Measurements from ENCODE around the gene GLYATL1. TPM values are rescaled to one million over a fixed set of nuclear protein-coding genes. Genes with fewer than 3 reads are reported as not detected.

GLYATL1 gene
- total RNA-seq, 4 donors from 2014 or later: 3.9 TPM; not detected in 3

- peaks cover 1% of the 10 kb centered on the region for H3K27me3 ChIP-seq
- TF ChIP-seq EP300 (IDR thresholded peaks at IDR 0.05): no peak
- no peak for TF ChIP-seq POLR2A (IDR thresholded peaks at IDR 0.05)
- TF ChIP-seq, protein P1, sequence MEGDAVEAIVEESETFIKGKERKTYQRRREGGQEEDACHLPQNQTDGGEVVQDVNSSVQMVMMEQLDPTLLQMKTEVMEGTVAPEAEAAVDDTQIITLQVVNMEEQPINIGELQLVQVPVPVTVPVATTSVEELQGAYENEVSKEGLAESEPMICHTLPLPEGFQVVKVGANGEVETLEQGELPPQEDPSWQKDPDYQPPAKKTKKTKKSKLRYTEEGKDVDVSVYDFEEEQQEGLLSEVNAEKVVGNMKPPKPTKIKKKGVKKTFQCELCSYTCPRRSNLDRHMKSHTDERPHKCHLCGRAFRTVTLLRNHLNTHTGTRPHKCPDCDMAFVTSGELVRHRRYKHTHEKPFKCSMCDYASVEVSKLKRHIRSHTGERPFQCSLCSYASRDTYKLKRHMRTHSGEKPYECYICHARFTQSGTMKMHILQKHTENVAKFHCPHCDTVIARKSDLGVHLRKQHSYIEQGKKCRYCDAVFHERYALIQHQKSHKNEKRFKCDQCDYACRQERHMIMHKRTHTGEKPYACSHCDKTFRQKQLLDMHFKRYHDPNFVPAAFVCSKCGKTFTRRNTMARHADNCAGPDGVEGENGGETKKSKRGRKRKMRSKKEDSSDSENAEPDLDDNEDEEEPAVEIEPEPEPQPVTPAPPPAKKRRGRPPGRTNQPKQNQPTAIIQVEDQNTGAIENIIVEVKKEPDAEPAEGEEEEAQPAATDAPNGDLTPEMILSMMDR (IDR thresholded peaks at IDR 0.05): no peak
- no peak for TF ChIP-seq POLR2AphosphoS5 (IDR thresholded peaks at IDR 0.05)
- H3K4me3 ChIP-seq: no peak overlapping the region
- no peak overlapping the region for H3K27ac ChIP-seq
- no peak for ATAC-seq
- no peaks in the 10 kb centered on the region for H3K4me1 ChIP-seq
- 50 to 63% methylated on average over 2 to 5 of the region's 5 CpGs for WGBS, 2 donors (ENCODE audit: low coverage in 1 of 2)
- peaks cover 0 to 15% (median 0%) of the 10 kb centered on the region in 3 donors for H3K9me3 ChIP-seq
- no peaks in the 10 kb centered on the region for H3K36me3 ChIP-seq
These were observed 17.4 kb upstream of the GLYATL1 start for GRCh38 chr11:58921778-58922390.

DNA sequence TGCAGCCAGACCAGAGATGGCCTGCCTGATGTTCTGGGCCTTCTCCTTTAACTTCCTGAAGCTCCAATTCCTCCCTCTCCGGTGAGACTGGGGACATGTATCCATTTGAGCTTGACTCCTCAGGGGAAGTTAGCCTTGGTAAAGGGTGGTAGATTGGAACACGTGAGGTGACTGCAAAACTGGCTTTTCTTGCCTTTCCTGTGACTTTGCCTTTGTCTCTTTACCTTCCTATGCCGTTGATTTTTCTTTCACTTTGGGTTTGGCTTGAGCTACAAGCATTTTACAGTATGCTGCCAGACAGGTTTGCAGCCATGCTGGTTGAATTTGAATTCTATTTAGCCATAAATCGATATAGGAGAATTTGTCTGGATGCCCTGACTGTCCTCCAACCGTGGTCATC lies 16.8 kb upstream of the GLYATL1 start:
- TF ChIP-seq POLR2AphosphoS5 (IDR thresholded peaks at IDR 0.05) (no peak), EP300 (IDR thresholded peaks at IDR 0.05) (no peak), POLR2A (IDR thresholded peaks at IDR 0.05) (no peak)
- Histone ChIP-seq H3K4me3 (no peak overlapping the region), H3K9me3 (peaks cover 0 to 9% (median 0%) of the 10 kb centered on the region in 3 donors), H3K36me3 (no peaks in the 10 kb centered on the region), H3K27ac (no peak overlapping the region), H3K4me1 (no peaks in the 10 kb centered on the region), H3K27me3 (peaks cover 7% of the 10 kb centered on the region)
- no peak for ATAC-seq
- WGBS, 2 donors (ENCODE audit: low coverage in 1 of 2): 68 to 79% methylated on average over 3 to 5 of the region's 5 CpGs

DNA sequence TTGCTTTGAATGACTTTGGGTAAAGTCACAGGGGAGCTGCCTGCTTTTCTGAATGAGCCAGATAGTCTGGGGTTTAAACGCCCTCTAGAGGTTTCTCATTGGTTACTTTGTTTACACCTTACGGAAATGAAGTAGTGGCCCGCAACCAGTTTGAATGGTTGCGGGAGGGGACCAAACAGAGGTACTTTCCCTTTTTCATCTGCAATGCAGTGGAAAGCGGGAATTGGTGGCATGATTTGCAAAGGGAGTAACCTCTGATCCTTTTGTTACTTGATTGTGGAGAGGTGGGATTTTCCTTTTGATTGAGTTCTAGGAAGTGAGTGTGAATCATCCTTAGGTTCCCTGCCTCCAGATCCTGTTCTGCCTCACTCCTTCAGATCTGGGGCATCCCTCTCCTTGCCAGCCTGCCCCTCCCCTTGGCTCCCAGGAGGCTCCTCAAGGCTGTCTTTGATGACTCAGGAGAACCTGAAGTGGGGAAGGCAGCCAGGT lies 15.9 kb upstream of the GLYATL1 start:
- H3K4me3 ChIP-seq: no peak overlapping the region
- peaks cover 0 to 4% (median 0%) of the 10 kb centered on the region in 3 donors for H3K9me3 ChIP-seq
- H3K27me3 ChIP-seq: peaks cover 16% of the 10 kb centered on the region
- TF ChIP-seq POLR2A (IDR thresholded peaks at IDR 0.05) (no peak), POLR2AphosphoS5 (IDR thresholded peaks at IDR 0.05) (no peak), EP300 (IDR thresholded peaks at IDR 0.05) (no peak)
- TF ChIP-seq, protein P1 (IDR thresholded peaks at IDR 0.05): no peak
- no peaks in the 10 kb centered on the region for H3K36me3 ChIP-seq
- no peak for ATAC-seq
- 0 to 3% methylated on average over 5 of the region's 5 CpGs for WGBS, 2 donors (ENCODE audit: low coverage in 1 of 2)
- no peak overlapping the region for H3K27ac ChIP-seq
- no peaks in the 10 kb centered on the region for H3K4me1 ChIP-seq

DNA sequence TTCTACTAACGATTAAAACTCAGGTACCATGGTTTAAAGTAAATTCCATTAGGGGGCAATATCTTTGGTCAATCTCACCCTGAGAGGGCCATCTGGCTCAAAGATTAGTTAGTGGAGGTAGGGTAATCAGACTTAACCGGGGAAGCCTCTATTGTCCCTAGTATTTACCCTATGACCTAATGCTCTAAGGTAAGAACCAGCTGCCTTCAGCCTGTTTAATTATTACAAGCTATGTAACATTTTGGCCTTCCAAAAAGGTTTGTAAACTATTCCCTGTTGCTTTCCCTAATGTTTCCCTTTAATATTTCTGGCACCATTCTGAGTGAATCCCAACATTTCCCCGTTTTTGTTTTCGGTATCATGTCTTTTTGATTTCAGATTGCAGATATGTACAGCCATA lies 15.1 kb upstream of the GLYATL1 start:
- H3K4me3 ChIP-seq: no peak overlapping the region
- H3K9me3 ChIP-seq: no peaks in the 10 kb centered on the region
- no peak overlapping the region for H3K27ac ChIP-seq
- TF ChIP-seq POLR2AphosphoS5 (IDR thresholded peaks at IDR 0.05) (no peak), POLR2A (IDR thresholded peaks at IDR 0.05) (no peak), EP300 (IDR thresholded peaks at IDR 0.05) (no peak)
- TF ChIP-seq, protein P1 (IDR thresholded peaks at IDR 0.05): no peak
- H3K36me3 ChIP-seq: no peaks in the 10 kb centered on the region
- 69 to 74% methylated on average over 4 of the region's 4 CpGs for WGBS, 2 donors (ENCODE audit: low coverage in 1 of 2)
- no peaks in the 10 kb centered on the region for H3K4me1 ChIP-seq
- H3K27me3 ChIP-seq: peaks cover 25% of the 10 kb centered on the region
- ATAC-seq: no peak

GRCh38 chr11:58926251-58926650 lies 13.0 kb upstream of the GLYATL1 start:
- no peak for ATAC-seq
- no peak overlapping the region for H3K27ac ChIP-seq
- TF ChIP-seq POLR2AphosphoS5 (IDR thresholded peaks at IDR 0.05) (no peak), EP300 (IDR thresholded peaks at IDR 0.05) (no peak), POLR2A (IDR thresholded peaks at IDR 0.05) (no peak)
- TF ChIP-seq, protein P1 (IDR thresholded peaks at IDR 0.05): no peak
- no peaks in the 10 kb centered on the region for H3K36me3 ChIP-seq
- H3K4me1 ChIP-seq: no peaks in the 10 kb centered on the region
- H3K4me3 ChIP-seq: no peak overlapping the region
- H3K9me3 ChIP-seq: no peaks in the 10 kb centered on the region
- H3K27me3 ChIP-seq: peaks cover 34% of the 10 kb centered on the region
- WGBS, 2 donors (ENCODE audit: low coverage in 1 of 2): 49 to 75% methylated on average over 2 to 5 of the region's 5 CpGs
